GM21723 (cell line): ENCODE measurements around the gene LSS.
"Not testable (repeated sequence)": the region's sequence is repeated elsewhere in the genome, so short reads cannot be mapped to it uniquely, and the experiment has no call there.

Experiments used
- ATAC-seq: cut with Tn5 transposase; IDR thresholded peaks from one replicate; pipeline ENCODE4 v1.9.1; 2021; ENCODE audit warnings: mild to moderate bottlenecking, moderate library complexity; ENCODE audit not compliant: unreplicated experiment

LSS gene

GRCh38 chr21:46206163-46207005 is 22.2 kb downstream of the LSS start:
- no peak for ATAC-seq

GRCh38 chr21:46205766-46206162 is 22.8 kb downstream of the LSS start:
- no peak for ATAC-seq

GRCh38 chr21:46205166-46205565 is 23.4 kb downstream of the LSS start:
- ATAC-seq = no peak

- no peak for ATAC-seq
Observed at GRCh38 chr21:46203203-46203600, 25.4 kb downstream of the LSS start.

GRCh38 chr21:46202592-46203202 is 25.9 kb downstream of the LSS start:
- ATAC-seq = no peak

- ATAC-seq = not testable (repeated sequence)
Observed at GRCh38 chr21:46200877-46201803, 27.4 kb downstream of the LSS start.

- ATAC-seq = no peak
Observed at GRCh38 chr21:46199436-46200373, 28.9 kb downstream of the LSS start.

GRCh38 chr21:46196733-46197132 is 31.8 kb downstream of the LSS start:
- no peak for ATAC-seq

GRCh38 chr21:46195595-46196195 is 32.9 kb downstream of the LSS start:
- ATAC-seq = no peak

- ATAC-seq = no peak
Observed at GRCh38 chr21:46194374-46195334, 33.9 kb downstream of the LSS start.

GRCh38 chr21:46193829-46194373 is 34.7 kb downstream of the LSS start:
- ATAC-seq = no peak

- no peak for ATAC-seq
Observed at GRCh38 chr21:46191686-46192575, 36.6 kb downstream of the LSS start.

- ATAC-seq = no peak
Observed at GRCh38 chr21:46191257-46191685, 37.3 kb downstream of the LSS start.

GRCh38 chr21:46190491-46191131 is 38.0 kb downstream of the LSS start:
- ATAC-seq = no peak

GRCh38 chr21:46189959-46190490 is 38.5 kb downstream of the LSS start:
- no peak for ATAC-seq

GRCh38 chr21:46189213-46189958 is 39.2 kb downstream of the LSS start:
- no peak for ATAC-seq
